Endothelial cell of umbilical vein (primary cell): ENCODE measurements around the gene REC8. TPM values are rescaled to one million over a fixed set of nuclear protein-coding genes. Genes with fewer than 3 reads are reported as not detected.

Experiments
- BruUV-seq: library from RNA; stranded (reverse); fragments of 400-500 nt; replicated peaks from 2 replicates; lab custom pipeline; 2021; lab: Mats Ljungman, UMichigan
- CTCF ChIA-PET: fragments of 300-600, 350-600 bp; sonication (Branson Sonifier 250); formaldehyde crosslinking; loops from one replicate; lab custom pipeline; 2021; ENCODE audit warnings: antibody characterized with exemption, inconsistent platforms; lab: Charles Lee
- POLR2A ChIA-PET: fragments of 300-600, 350-600 bp; sonication (Branson Sonifier 250); formaldehyde crosslinking; loops from one replicate; lab custom pipeline; 2021; ENCODE audit warnings: antibody characterized with exemption, inconsistent platforms; lab: Charles Lee
- DNase-seq: peaks from one replicate; pipeline ENCODE4 v3.0.0-alpha.2; 2011; ENCODE audit warnings: low read depth, low spot score
- FAIRE-seq: peaks from 2 replicates; lab custom pipeline; 2011; peaks lifted over from hg19 to GRCh38; lab: Jason Lieb, UNC
- H2AFZ ChIP-seq: 2 replicates; pipeline ENCODE4 v1.6.0; 2012; ENCODE audit warnings: low read depth, low read length, control low read depth, inconsistent platforms
- H3K27ac ChIP-seq: 2 replicates; pipeline ENCODE4 v1.5.1; 2011; ENCODE audit warnings: low read depth, mild to moderate bottlenecking, control low read depth, low read length, moderate library complexity; ENCODE audit not compliant: insufficient read depth
- H3K27me3 ChIP-seq, 2 experiments: 2 replicates each; pipeline versions ENCODE4 v1.6.0 to v1.6.1; 2011; ENCODE audit warnings: low read length in 2 of 2, mixed read lengths in 1 of 2; ENCODE audit not compliant: control insufficient read depth in 2 of 2, insufficient read depth in 2 of 2
- H3K36me3 ChIP-seq, 2 experiments: 2 replicates in 1 of 2; 3 replicates in 1 of 2; pipeline ENCODE4 v1.5.1; 2011; ENCODE audit warnings: low read length in 2 of 2, mild to moderate bottlenecking in 1 of 2, moderate library complexity in 1 of 2; ENCODE audit not compliant: control insufficient read depth in 2 of 2, insufficient read depth in 2 of 2; ENCODE audit errors: extremely low read depth in 1 of 2
- H3K4me1 ChIP-seq: 3 replicates; pipeline ENCODE4 v1.5.1; 2011; ENCODE audit warnings: mild to moderate bottlenecking, low read length; ENCODE audit not compliant: control insufficient read depth, insufficient read depth; ENCODE audit errors: extremely low read depth
- H3K4me2 ChIP-seq: 2 replicates; pipeline ENCODE4 v1.6.1; 2011; ENCODE audit warnings: low read length, control low read depth, mixed read lengths; ENCODE audit not compliant: insufficient read depth
- H3K4me3 ChIP-seq, 3 experiments: fragments of 200-600 bp in 1 of 3; sonication (generic), shearing (Covaris generic) in 1 of 3; replicated peaks in 1 of 3; 2 replicates each; pipeline ENCODE4 v1.5.1; 2011 to 2016; ENCODE audit warnings: control low read depth in 3 of 3, low read length in 3 of 3, mild to moderate bottlenecking in 2 of 3, inconsistent platforms in 1 of 3, low read depth in 1 of 3, moderate library complexity in 1 of 3; ENCODE audit not compliant: insufficient read depth in 1 of 3
- H3K79me2 ChIP-seq: 2 replicates; pipeline ENCODE4 v1.6.0; 2012; ENCODE audit warnings: low read length, inconsistent platforms; ENCODE audit not compliant: control insufficient read depth, insufficient read depth
- H3K9ac ChIP-seq: replicated peaks from 2 replicates; pipeline ENCODE3; 2011; ENCODE audit warnings: low read length, control low read depth; ENCODE audit not compliant: insufficient read depth; ENCODE audit errors: extremely low read depth
- H3K9me1 ChIP-seq: replicated peaks from 3 replicates; pipeline ENCODE4 v1.6.0; 2011; ENCODE audit warnings: mild to moderate bottlenecking, low read length; ENCODE audit not compliant: control insufficient read depth, insufficient read depth; ENCODE audit errors: extremely low read depth
- H3K9me3 ChIP-seq: replicated peaks from 2 replicates; pipeline ENCODE4 v1.5.1; 2012; ENCODE audit warnings: low read length, inconsistent platforms; ENCODE audit not compliant: control insufficient read depth, insufficient read depth
- H4K20me1 ChIP-seq: replicated peaks from 2 replicates; pipeline ENCODE3; 2011; ENCODE audit warnings: mild to moderate bottlenecking, low read length; ENCODE audit not compliant: control insufficient read depth, insufficient read depth; ENCODE audit errors: extremely low read depth
- CTCF ChIP-seq, 2 donors: IDR thresholded peaks; 1 replicate in 1 of 2; 2 replicates in 1 of 2; pipeline ENCODE4 v1.5.1; 2011; ENCODE audit warnings: low read length in 2 of 2, mild to moderate bottlenecking in 2 of 2, moderate library complexity in 2 of 2, control low read depth in 1 of 2, inconsistent platforms in 1 of 2, low read depth in 1 of 2; ENCODE audit not compliant: insufficient read depth in 1 of 2; ENCODE audit errors: extremely low read depth in 1 of 2
- EZH2 ChIP-seq: IDR thresholded peaks from 2 replicates; pipeline ENCODE4 v1.6.1; 2012; ENCODE audit warnings: borderline replicate concordance, low read depth, mild to moderate bottlenecking, moderate library complexity, low read length, inconsistent platforms; ENCODE audit not compliant: severe bottlenecking
- FOS ChIP-seq: IDR thresholded peaks from 2 replicates; pipeline ENCODE4 v1.6.1; 2011; ENCODE audit warnings: mild to moderate bottlenecking, low read length, moderate library complexity, borderline replicate concordance; ENCODE audit not compliant: insufficient read depth
- GATA2 ChIP-seq: IDR thresholded peaks from 2 replicates; pipeline ENCODE4 v1.7.0; 2011; ENCODE audit warnings: low read depth, mild to moderate bottlenecking, moderate library complexity, mixed read lengths, low read length; ENCODE audit not compliant: insufficient read length, insufficient read depth
- MYC ChIP-seq: IDR thresholded peaks from one replicate; pipeline ENCODE4 v1.6.1; 2011; ENCODE audit warnings: mild to moderate bottlenecking, low read depth, low read length
- dilution Hi-C: fragments of 300-500 bp; cut with MboI; formaldehyde crosslinking; loops from one replicate; pipeline ENCODE4 v1.15.0; 2019; ENCODE audit warnings: low sequenced_read_pairs; ENCODE audit not compliant: extremely low pct_ligation_motif_present
- intact Hi-C: fragments of 100-400 bp; cut with micrococcal nuclease; formaldehyde crosslinking; loops from one replicate; pipeline ENCODE4 v1.10.0; 2022
- polyA plus RNA-seq, 4 experiments: library from polyadenylated mRNA; depleted of rRNA in 3 of 4; stranded (reverse) in 3 of 4; unstranded in 1 of 4; fragments of >200 nt; gene quantifications; 2 replicates each; pipeline versions ENCODE4 v1.2.1 to v1.2.3, GENCODE V29; 2011 to 2012; ENCODE audit warnings: missing spikeins in 1 of 4
- total RNA-seq: library from RNA; stranded (reverse); gene quantifications from 2 replicates; pipeline ENCODE4 v1.2.3, GENCODE V29; 2021
- TF ChIP-seq, protein P1 (sequence below): IDR thresholded peaks from 2 replicates; pipeline ENCODE4 v1.6.1; 2011; ENCODE audit not compliant: insufficient read depth, insufficient read length

Gene REC8
- total and polyA plus RNA-seq, 2 donors (not counting 3 experiments of a cell fraction or from before 2014, with no cell fraction given): 12.5 to 33.6 TPM

DNA sequence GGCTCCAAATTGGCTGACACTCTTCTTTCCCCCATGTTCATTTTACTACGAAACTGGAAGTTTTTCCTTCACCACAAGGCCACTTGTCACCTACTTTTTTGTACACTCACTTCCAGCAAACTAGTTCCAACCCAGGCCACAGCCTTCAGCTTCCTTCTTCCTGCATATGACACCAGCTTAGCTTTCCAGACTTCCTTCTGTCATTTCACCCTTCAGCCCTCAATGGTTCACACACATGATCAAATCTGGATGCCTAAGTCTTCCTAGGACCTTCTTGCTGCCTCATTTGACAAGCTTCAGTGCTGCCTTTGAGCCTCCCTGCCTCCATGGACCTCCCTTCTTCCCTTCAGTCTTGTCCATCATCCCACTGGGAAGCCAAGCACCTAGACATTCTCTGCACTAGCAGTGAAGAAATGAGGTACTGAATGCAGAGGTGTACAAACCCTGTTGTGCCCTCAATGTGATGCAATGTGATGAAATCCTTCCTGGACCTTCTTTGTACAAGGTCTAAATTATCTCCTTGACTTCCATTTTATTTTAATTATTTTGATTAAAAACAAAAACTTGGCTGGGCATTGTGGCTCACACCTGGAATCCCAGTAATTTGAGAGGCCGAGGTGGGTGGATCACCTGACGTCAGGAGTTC lies 4.3 kb upstream of the REC8 start:
- Histone ChIP-seq H3K36me3 (peaks cover 17 to 37% of the 10 kb centered on the region in 2 experiments), H2AFZ (no peak overlapping the region), H3K4me1 (peaks cover 3% of the 10 kb centered on the region), H3K4me3 (no peak overlapping the region), H3K4me2 (no peak overlapping the region), H4K20me1 (no peaks in the 10 kb centered on the region), H3K9me1 (no peaks in the 10 kb centered on the region), H3K27me3 (no peaks in the 10 kb centered on the region), H3K9me3 (no peaks in the 10 kb centered on the region), H3K27ac (no peak overlapping the region), H3K79me2 (peaks cover 3% of the 10 kb centered on the region), H3K9ac (no peak overlapping the region)
- ChIA-PET POLR2A (interaction anchor here (0.6 kb wide), 1 partner anchor 8 kb away, joined by 6 read pairs; no protein-coding TSS in a partner anchor), CTCF (interaction anchor here (1.1 kb wide), 1 partner anchor 10 kb away, joined by 3 read pairs; no protein-coding TSS in a partner anchor)
- FAIRE-seq (no peak), DNase-seq (no peak)
- no TSS peak for BruUV-seq
- intact Hi-C loops (no loop called here), dilution Hi-C loops (no loop called here)
- TF ChIP-seq GATA2 (no peak), MYC (no peak), CTCF (IDR thresholded peaks at IDR 0.05; ENCODE audit: extremely low read depth in 1 of 2, insufficient read depth in 1 of 2, low read depth in 1 of 2, low read length in 2 of 2) (no peak), FOS (no peak), EZH2 (no peak)
- TF ChIP-seq, protein P1, sequence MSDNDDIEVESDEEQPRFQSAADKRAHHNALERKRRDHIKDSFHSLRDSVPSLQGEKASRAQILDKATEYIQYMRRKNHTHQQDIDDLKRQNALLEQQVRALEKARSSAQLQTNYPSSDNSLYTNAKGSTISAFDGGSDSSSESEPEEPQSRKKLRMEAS: no peak
